ENCODE results near the gene GSKIP.
"Not testable (repeated sequence)": the region's sequence is repeated elsewhere in the genome, so short reads cannot be mapped to it uniquely, and the experiment has no call there.

The GSKIP gene, protein sequence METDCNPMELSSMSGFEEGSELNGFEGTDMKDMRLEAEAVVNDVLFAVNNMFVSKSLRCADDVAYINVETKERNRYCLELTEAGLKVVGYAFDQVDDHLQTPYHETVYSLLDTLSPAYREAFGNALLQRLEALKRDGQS

DNA sequence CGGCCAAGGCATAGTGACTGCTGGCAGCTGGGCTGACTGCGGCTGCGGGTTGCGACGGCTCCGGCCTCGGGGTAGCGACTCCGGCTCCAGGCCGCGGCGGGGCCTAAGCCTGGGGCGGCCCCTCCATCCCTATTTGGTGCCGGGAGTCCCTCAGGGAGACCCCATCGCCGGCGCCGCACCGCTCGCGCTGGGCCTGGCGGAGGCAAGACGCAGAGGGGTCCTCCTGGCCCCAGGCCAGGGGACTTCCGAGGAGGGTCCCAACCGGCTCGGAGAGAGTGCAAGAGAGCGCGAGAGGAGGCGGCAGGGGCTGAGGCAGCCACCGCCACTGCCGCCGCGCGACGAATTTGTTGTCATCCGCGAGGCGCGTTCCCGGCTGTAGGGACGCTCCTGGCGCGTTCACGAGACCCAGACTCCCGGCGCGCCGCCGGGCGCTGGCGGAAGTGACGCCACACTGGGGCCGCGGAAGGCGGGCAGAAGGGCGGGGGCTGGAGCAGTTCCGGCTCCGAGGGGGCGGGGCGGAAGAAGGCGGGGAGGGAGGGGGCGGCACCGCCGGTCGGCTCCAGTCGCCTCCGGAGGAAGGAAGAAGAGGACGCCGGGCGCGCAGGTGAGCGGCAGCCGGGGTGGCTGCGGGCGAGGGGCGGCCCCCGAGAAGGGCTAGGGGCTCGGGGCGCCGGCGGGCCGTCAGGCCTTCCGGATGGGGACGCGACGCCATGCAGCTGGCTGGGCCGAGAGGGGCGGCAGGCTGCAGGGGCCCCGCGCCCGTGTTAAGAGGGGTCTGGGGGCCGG, at the start of gene GSKIP, which contains the start of gene ATG2B:
TSS of gene GSKIP (plus strand) at position 562 of the 786 bp plus-strand sequence. CDS start 18,722 bp downstream, outside the sequence.
TSS of gene ATG2B (minus strand) at position 377 of the 786 bp plus-strand sequence. CDS start at position 12, 365 bp downstream.
- peak; percentile 93 to 98 (median 94) for DNase-seq (ENCODE audit: low read depth in 3 of 3)

DNA sequence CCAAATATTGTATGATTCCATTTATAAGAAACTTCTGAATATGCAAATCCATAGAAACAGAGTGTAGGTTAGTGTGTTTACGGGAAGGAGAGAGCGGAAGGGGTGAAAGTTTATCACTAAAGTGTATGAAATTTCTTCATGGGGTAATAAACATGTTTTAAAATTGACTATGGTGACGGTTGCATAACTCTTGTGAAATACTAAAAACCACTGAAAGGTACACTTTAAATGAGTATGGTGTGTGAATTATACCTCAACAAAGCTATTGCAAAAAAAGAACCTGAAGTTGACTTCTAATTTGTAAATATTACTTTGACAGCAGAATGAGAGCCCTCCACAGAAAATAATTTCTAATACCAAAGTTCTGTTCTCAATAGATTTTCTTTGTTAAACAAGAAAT, 47.2 kb upstream of the GSKIP start:
- DNase-seq (ENCODE audit: low read depth in 3 of 3), result no peak

DNA sequence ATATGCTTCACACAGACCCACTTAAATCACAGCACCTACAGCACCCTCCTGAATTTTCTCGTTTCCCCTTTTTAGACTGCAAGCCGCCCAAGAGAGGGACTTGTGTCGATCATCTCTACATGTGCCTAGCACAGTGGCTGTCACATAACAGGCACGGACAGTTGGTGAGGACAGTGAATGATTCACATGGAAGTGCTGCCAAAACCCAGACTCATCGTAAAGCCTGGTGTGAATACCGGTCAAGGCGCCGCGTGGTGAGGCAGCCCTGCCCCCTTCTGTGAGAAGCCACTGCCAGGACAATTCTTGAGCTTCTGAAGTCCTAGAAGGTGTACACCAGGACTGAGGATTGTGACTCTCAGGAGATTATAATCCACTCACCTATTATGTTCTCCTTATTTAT, 44.5 kb upstream of the GSKIP start:
- DNase-seq (ENCODE audit: low read depth in 3 of 3), result no peak

DNA sequence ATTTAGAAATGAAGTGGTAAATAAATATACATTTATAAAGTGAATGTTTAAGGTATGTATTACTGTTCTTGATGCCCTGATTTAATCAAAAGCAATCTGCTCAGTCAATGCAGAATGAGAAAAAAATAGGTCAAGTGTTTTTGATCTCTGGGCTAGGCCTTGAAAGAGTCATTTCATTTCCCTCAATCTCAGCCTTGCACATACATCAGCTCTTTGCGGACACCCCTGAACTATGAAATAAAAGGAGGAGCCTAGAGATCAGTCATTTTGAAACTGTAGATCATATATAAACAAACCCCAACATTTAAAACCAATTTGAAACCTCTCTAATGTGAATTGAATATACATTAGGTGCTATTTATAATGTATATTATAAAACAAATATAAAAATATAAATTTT, 42.7 kb upstream of the GSKIP start:
- no peak for DNase-seq (ENCODE audit: low read depth in 3 of 3)

DNA sequence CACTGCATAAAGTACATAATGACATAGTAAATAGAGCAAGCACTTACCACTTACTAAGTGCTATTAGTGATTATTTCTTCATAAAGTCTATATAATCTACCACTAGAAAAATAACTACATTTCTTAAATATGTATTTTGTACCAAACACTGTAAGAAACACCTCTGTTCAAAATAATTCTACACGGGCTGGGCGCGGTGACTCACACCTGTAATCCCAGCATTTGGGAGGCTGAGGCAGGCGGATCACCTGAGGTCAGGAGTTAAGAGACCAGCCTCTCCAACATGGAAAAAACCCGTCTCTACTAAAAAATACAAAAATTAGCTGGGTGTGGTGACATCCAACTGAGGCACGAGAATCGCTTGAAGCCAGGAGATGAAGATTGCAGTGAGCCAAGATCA, 39.1 kb upstream of the GSKIP start:
- DNase-seq (ENCODE audit: low read depth in 3 of 3), result no peak

DNA sequence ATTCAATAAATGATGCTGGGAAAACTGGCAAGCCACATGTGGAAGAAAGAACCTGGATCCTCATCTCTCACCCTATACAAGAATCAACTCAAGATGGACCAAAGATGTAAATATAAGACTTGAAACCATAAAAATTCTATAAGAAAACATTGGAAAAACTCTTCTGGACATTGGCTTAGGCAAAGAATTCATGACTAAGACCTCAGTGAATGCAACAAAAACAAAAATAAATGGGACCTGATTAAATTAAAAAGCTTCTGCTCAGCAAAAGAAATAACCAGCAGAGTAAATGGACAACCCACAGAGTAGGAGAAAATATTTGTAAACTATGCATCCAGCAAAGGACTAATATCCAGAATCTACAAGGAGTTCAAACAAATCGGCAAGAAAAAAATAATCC, 24.8 kb upstream of the GSKIP start:
- no peak for DNase-seq (ENCODE audit: low read depth in 3 of 3)

DNA sequence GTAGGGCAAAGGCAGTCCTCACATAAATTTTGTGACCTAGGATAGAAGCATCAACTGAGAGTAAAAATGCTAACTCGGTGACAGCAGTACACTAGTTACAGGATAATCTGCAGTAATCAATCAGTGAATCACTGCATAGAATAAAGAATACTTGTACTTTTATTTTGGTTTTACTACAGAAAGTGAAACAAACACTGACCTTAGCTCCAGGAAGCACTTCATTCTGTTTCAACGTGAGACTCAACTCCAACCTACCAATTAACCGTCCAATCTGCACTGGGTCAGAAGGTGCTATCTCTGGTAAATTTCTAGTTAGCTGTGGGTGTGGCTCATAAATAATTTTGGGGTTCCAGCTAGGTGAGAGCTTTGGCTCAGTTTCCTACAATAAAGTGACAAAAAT, 22.0 kb upstream of the GSKIP start:
- no peak for DNase-seq (ENCODE audit: low read depth in 3 of 3)

DNA sequence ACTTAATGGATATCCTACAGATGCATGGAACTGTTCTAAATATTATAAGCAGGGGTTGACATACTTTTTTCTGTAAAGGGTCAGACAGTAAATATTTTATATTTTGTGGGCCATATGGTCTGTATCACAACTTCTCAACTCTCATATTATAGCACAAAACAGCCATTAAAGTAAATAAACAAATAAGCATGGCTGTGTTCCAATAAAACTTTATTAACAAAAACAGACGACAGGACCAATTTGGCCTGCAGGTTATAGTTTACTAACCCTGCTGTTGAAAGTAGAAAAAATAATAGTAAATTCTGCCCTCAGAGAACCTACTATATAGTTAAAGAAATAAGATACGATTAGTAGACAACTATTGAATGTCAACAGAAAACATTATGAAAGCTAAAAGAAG, 17.7 kb upstream of the GSKIP start:
- no peak for DNase-seq (ENCODE audit: low read depth in 3 of 3)

DNA sequence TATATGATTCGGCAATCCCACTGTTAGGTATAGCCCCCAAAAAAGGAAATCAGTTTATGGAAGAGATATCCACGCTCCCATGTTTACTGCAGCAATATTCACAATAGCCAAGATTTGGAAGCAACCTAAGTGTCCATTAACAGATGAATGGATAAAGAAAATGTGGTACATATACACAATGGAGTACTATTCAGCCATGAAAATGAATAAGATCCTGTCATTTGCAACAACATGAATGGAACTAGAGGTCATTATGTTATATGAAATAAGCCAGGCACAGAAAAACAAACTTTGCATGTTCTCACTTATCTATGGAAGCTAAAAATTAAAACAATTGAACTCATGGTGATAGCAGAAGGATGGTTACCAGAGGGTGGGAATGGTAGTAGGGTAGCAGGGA, 15.4 kb upstream of the GSKIP start:
- DNase-seq (ENCODE audit: low read depth in 3 of 3), result not testable (repeated sequence)

DNA sequence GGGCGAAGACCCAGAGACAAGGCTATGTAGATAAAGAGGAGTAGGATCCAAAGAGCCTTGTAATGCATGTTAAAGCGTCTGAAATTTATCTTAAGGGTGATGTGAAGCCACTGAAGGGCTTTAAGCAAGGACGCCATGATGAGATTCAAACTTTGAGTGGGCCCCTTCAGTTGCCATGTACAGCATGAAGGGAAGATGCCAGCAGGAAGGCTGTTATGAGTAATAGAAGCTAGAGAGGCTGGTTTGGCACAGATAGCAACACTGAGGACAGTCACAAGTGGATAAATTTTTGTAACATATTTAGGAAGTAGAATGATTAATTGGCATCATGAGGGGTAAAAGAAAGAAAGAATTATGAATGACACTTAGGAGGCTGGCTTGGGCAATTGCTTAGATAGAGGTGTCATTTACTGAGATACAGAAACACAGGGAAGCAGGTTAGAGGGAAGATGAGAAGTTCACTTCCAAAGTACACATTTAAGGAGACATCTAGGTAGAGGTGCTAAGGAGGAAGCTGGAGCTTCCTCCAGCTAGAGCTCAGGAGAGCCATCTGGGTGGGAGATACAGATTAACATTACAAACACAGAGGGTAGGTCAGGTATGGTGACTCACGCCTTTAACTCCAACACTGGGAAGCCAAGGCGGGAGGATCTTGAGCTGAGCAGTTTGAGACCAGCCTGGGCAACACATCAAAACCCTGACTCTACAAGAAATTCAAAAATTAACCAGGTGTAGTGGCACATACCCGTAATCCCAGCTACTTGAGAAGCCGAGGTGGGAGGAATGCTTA, 13.8 kb upstream of the GSKIP start:
- DNase-seq (ENCODE audit: low read depth in 3 of 3), result no peak

DNA sequence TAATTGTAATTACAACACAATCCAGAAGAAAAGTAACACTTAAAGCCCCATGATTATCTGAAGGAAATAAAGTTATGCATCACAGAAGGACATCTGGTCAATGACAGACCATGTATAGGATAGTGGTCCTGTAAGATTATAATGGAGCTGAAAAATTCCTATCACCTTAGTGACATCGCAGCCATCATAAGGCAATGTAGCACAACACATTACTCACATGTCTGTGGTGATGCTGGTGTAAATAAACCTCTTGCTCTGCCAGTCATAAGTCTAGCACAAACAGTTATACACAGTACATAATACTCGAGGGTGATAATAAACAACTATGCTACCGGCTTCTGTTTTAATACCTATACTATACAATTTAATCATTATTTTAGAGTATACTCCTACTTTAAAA, 11.3 kb upstream of the GSKIP start:
- DNase-seq (ENCODE audit: low read depth in 3 of 3), result no peak

DNA sequence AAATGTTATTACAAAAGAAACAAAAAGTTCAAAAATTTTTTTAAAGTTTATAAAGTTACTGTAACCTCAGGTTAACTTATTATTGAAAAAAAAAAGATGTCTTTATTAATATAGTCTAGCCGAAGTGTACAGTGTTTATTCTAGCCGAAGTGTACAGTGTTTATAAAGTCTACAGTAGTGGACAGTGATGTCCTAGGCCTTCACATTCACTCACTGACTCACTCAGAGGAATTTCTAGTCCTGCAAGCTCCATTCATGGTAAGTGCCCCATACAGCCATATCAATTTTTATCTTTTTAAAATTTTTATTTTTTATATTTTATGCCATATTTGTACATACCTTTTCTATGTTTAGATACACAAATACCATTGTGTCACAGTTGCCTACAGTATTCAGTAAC, 10.6 kb upstream of the GSKIP start:
- DNase-seq (ENCODE audit: low read depth in 3 of 3), result no peak

DNA sequence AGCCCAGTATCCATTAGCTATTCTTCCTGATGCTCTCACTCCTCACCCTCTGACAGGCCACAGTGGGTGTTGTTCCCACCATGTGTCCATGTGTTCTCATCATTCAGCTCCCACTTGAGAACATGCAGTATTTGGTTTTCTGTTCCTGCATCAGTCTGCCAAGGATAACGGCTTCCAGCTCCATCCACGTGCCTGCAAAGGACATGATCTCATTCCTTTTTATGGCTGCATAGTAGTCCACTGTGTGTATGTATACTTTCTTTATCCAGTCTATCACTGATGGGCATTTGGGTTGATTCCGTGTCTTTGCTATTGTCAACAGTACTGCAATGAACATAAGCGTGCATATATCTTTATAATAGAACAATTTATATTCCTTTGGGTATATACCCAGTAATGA, 9.1 kb upstream of the GSKIP start:
- no peak for DNase-seq (ENCODE audit: low read depth in 3 of 3)

DNA sequence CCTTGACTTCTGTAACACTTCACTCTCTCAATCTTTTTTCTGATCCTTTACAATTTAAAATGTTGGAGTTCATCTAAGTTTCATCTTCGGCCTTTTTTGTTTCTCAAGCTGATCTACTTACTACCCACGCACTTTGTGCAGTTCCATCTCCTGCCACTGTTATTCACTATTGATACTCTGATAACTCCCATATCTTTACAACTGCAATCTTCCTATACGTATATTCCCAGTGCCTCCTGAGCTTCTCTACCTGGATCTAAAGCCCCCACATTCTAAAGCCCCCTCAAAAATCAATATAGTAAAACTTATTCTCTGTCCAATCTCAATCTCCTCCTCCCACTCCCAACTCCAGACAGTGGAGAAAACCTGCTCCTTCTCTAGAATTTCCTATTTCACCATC, 6.1 kb upstream of the GSKIP start:
- DNase-seq (ENCODE audit: low read depth in 3 of 3), result no peak

DNA sequence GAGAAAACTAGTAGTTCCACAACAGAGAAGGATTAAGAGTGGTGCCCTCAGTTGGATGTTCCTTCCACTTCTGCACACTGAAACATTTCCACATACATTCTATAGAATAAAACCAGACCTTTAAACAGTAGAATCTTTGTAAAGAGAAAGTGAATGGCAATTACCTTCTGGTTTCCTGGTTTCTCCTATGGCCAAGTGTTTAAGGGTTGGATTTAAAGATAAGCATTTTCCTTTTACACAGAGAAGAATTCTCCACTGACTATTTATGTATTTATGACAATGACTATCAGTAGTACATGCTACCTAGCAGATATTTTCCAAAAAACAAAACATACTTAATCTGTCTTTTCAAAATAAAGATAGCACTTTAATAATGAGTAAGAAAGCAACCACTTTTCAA, 3.4 kb upstream of the GSKIP start:
- DNase-seq (ENCODE audit: low read depth in 3 of 3), result no peak

DNA sequence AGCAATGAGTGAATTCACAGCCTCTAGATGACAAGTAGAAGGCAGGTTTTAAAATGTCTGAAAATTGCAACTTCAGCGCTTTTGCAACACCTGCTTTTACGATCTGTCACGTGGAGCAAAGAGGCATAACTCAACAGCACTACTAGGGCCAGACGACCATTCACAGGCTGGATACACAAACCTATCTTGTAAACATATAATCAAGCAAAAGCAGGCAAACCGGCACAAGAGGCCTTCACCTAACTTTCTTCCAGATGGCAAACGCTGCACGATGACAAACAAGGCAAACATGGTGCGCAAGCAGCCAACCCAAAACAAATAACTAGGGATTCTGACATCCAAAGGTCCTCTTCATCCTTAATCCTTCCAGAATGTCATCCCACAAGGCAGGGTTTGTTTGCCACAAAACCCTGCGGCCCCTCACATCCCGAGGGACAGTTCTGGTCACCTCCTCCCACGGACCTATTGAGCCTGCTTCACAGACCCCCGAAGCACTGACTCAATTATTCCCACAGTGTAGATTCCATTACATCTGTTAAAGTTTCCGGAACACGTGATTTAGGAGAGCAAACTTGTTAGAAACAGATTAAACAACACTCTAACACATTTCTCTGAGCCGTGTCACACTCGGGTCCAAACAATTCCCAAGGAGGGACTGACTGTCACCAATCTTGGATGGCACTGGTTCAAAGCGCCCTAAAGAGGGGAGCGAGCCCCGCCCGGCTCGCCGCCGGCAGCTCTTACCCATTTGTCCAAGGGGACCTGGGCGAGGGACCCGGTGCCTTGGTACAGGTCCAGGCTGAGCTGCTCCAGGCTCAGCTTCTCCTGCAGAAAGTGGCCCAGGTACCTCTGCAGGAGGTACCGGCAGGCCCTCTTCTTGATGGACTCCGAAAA, 1.0 kb upstream of the GSKIP start:
- DNase-seq (ENCODE audit: low read depth in 3 of 3), result peak; percentile 18 to 28 (median 26)

DNA sequence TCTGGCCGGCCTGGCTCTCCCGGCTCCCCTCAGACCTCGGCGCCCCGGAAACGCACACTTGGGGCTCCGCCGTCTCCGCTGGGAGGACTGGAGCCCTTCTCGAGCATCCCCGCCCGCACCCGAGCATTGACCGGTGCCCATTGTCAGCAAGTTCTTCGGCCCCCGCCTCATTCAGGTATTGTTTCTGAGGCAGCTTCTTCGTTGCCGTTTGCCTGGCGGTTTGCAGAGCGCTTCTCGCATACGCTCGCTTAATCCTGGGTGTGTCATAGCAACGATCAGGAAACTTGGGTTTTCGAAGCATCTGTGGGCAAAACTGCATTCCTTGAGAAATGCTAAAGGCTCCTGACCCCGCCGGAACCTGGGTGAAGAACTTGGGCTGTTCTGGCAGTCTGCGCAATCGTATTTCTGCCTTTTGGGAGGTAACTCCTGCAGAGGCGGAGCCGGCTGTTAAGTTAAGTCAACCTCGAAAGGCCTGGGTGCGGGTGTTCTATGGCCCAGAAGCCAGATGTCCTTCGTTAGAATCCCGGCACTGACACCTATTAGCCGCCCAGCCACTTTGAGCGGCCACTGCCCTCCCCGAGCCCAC, 518 bp downstream of the GSKIP start:
- peak in 2 of 3 donors; percentile 8 to 16 for DNase-seq (ENCODE audit: low read depth in 3 of 3)

DNA sequence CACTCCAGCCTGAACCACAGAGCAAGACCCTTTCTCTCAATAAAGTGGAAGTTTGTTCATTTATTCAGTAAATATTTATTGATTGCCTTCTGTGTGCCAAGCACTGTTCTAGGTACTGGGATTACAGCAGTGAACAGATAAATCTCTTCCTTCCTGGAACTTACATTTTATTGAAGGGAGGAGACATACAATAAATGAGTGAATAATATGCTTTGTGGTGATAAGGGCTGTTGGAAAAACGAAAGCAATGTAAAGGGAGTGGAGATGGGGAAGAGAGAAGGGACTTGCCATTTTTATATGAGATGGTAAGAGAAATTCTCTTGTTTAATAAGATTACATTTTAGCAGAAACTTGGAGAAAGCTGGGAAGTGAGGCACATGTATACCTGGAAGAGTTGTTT, 1.6 kb downstream of the GSKIP start:
- no peak for DNase-seq (ENCODE audit: low read depth in 3 of 3)

DNA sequence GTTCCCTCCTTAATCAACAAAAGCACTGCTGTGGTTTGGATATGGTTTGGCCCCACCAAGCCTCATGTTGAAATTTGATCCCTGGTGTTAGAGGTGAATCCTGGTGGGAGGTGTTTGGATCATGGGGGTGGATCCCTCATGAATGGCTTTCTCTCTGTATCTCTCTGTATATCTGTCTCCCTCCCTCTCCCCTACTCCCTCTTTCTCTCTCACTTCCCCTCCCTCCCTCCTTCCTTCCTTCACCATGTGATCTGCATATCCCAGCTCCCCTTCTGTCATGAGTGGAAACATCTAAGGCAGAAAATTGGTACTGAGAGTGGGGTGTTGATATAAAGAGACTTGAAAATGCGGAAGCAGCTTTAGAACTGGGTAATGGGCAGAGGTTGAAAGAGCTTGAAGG, 5.2 kb downstream of the GSKIP start:
- no peak for DNase-seq (ENCODE audit: low read depth in 3 of 3)

DNA sequence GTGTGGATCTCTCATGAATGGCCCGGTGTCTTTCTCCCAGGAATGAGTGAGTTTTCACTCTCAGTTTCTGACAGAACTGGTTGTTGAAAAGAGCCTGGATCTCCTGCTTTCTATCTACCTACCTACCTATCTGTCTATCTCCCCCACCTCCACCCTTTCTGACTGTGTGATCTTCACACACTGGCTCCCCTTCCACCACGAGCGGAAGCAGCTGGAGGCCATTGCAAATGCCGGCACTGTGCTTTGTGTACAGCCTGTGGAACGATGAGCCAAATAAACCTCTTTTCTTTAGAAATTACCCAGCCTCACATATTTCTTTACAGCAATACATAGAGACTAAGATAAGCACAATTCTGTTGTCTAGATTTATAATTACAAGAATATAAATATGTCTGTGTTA, 7.2 kb downstream of the GSKIP start:
- DNase-seq (ENCODE audit: low read depth in 3 of 3), result no peak

DNA sequence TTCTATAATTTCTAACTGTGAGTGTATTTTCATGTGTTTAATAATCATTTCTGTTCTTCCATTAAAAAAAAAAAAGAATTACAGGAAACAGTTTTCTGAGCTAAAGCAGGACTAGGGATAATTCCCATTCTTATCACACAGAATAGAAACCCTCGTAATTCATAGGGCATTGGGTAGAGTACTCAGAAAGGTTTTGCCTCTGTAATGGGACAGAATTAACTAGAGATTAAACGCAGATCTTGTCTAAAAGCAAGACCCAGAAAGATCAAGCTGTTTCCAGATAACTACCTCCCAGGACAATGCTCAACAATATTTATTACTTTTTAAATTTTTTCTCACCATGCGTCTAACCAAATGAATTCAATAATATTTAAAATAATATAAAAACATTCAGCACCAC, 10.2 kb downstream of the GSKIP start:
- no peak for DNase-seq (ENCODE audit: low read depth in 3 of 3)

All from stimulated activated CD4-positive, alpha-beta T cell treated with anti-CD3 and anti-CD28 coated beads, TNF-alpha, amount 100 ng/mL, for 48 hours (primary cell).